GM19193 (cell line): ENCODE measurements around the gene EPHA3.

Experiments
- POLR2A ChIP-seq: IDR thresholded peaks from 4 replicates; pipeline ENCODE4 v1.6.1; 2011; ENCODE audit not compliant: insufficient read depth, insufficient read length; ENCODE audit errors: extremely low read depth

EPHA3 gene

GRCh38 chr3:89335693-89336092, 228.3 kb downstream of the EPHA3 start:
- TF ChIP-seq POLR2A, result no peak

DNA sequence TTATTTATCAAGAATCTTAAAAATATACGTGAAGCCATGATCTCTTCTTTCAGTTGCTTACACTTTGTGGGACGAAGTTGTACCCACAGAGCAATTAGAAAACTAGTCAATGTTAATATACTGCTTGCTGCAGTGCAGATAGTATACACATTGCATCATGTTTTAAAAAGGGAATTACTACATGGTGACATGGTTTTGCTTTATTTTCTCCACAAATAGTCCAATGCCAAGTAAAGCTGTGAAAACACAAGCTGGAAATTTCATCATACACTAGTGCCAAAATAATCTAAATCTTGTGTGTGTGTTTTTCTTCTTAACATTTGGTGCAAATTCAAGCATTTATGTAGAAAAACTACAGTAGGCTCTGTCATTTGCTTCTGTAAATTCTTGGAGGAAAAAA, 233.0 kb downstream of the EPHA3 start:
- no peak for TF ChIP-seq POLR2A

- TF ChIP-seq POLR2A, result no peak
These were observed 236.7 kb downstream of the EPHA3 start for GRCh38 chr3:89344076-89344475.

DNA sequence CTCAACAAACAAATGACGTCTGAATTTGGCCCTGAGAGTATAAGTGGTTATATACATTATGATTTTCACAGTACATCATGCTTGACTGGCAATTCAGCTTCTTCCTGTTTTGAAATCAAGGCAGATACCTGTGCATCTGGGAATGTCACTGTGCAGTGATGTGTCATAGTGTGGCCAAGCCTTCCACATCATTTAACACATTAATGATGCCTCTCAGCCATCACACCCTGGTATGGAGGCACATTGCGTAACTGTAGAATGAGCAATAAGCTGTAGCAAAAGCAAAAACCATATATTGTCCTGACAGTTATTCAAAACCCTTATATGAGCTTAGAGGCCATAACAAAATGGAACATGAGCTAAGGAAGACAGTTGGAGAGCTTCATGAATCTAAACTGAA, 246.0 kb downstream of the EPHA3 start:
- no peak for TF ChIP-seq POLR2A

DNA sequence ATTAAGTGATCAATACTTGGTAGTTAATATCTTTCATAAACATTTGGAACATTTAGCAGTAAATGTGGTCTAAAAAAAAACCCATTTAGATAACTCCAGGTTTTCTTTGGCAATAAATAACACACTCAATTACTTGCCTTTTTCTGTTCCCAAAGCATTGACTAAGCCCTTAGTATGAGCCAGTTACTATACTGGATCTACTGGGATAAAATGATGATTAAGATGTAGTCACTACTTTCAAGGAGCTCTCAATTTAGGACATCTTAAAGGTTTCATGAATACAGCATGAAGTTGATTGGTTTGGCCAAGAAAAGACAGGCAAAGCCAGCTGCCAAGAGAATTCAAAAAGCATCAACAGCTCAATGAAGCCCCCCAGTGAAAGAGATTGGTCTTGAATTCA, 250.9 kb downstream of the EPHA3 start:
- no peak for TF ChIP-seq POLR2A

- TF ChIP-seq POLR2A, result no peak
These were observed 252.7 kb downstream of the EPHA3 start for GRCh38 chr3:89360156-89360555.

GRCh38 chr3:89362496-89362895, 255.1 kb downstream of the EPHA3 start:
- no peak for TF ChIP-seq POLR2A

DNA sequence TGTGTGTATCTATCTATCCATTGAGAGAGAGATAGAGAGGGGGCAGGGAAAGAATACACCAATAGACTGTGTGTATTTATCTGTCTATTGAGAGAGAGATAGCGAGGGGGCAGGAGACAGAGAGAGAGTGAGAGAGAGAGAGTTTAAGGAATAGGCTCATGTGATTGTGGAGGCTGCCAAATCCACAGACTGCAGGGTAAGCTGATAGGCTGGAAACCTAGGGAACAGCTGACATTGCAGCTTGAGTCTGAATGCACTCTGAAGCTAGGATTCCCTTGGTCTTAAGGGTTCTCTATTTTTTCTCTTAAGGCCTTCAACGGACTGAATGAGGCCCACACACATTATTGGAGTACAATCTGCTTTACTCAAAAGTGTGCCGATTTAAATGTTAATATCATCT, 255.8 kb downstream of the EPHA3 start:
- TF ChIP-seq POLR2A, result no peak

GRCh38 chr3:89364314-89364713, 256.9 kb downstream of the EPHA3 start:
- TF ChIP-seq POLR2A, result no peak

DNA sequence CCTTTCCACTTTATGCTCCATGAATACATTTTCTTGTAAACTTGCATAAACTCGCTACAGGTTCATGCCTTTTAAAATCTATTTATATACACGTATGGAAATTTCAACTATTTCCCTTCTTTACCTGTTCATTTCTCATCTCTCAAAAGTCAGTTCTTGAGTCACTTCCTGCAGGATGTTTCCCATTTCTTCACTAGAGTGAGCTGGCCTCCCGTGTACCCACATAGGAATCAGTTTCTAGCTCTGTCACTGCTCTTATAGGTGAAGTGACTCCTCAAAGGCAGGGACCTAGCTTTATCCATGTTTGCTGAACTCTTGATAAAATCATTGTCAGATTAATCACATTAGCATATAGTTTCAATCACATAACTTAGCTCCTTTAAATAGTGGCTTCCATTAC, 259.7 kb downstream of the EPHA3 start:
- no peak for TF ChIP-seq POLR2A

DNA sequence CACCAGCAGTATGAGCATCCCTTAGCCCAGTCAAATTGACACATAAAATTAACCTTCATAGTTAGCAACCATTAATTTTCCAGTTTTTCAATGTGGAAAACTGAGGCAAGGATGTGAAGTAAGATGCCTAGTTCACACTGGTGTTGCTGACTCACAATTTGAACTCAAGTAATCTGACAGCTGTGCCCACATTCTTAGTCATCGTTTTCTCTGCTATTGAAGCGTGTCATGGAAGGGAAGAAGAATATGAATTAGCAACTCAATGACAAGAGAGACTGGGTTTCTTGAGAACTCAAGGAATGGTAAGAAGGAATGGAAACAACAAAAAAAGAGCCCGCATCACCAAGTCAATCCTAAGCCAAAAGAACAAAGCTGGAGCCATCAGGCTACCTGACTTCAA, 261.4 kb downstream of the EPHA3 start:
- TF ChIP-seq POLR2A, result no peak

DNA sequence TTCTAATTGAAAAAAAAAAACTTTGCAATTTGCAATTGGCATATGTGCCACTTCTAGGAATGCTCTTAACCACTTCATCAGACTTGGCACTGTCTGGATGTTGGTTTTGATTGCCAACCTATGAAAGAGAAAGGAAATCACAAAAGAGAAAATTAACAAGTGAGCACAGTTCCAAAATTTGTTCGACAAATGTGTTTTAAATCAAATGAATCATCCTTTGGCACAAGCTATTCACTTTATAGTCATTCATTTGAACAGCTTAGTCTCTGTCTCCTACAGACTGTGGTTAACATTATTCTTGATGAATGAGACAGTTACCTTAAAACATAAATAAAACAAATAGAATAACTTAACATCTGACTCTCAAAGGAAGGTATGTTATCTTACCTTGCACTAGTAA, 265.0 kb downstream of the EPHA3 start:
- no peak for TF ChIP-seq POLR2A

GRCh38 chr3:89373434-89373833, 266.0 kb downstream of the EPHA3 start:
- no peak for TF ChIP-seq POLR2A

DNA sequence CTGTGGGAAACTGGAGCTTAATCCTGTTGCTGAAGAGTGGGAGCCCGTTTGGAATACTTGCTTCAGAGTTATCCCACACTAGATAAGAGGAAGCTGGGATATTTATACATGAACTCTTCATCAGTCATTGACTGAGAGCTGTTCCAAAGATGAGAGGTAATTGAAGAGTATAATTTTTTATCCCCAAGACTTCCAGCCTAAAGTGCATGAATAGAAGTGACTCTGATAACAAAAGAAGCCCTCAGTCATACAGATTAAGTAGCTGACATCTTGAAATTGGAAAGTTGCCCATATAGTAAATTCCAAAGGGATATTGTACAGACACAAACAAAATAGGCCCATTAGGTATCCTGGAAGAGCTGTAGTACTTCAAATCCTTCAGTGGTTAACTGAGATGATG, 268.0 kb downstream of the EPHA3 start:
- no peak for TF ChIP-seq POLR2A

- TF ChIP-seq POLR2A, result no peak
These were observed 272.6 kb downstream of the EPHA3 start for GRCh38 chr3:89380016-89380415.

DNA sequence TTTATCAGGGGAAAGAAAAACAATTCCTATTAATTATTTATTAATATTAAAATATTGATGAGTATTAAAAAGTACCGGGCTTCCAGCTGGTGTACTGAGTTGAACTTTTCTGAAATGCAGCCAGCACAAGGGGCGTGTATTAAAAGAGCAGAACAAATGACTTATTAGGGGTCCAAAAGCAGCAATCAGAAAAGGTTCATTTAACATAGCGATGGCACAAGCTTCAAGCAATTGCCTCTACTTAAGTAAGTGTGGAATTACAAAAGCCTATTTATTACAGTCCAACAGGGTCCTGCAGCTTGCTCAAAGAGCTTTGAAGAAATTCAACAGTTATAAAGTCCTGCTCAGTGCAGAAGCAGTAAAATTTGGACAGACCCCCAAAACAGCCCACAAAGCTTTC, 285.6 kb downstream of the EPHA3 start:
- no peak for TF ChIP-seq POLR2A

GRCh38 chr3:89395456-89395855, 288.0 kb downstream of the EPHA3 start:
- TF ChIP-seq POLR2A, result no peak
